HCT116 (cell line): ENCODE results near the gene SIGMAR1. TPM values are rescaled to one million over a fixed set of nuclear protein-coding genes. Genes with fewer than 3 reads are reported as not detected.

Experiments used
- ATAC-seq: fragments of 200-7000 bp; cut with Tn5 transposase; 2 replicates; pipeline ENCODE4 v1.9.1; 2020; ENCODE audit warnings: mild to moderate bottlenecking, moderate library complexity
- BruUV-seq: library from RNA; stranded (reverse); fragments of 400-500 nt; replicated peaks from 2 replicates; lab custom pipeline; 2021; lab: Mats Ljungman, UMichigan
- CTCF ChIA-PET: fragments of 300-600 bp; sonication (Branson Sonifier 250); formaldehyde crosslinking; loops from one replicate; lab custom pipeline; 2021; ENCODE audit warnings: antibody characterized with exemption; lab: Charles Lee
- POLR2A ChIA-PET: fragments of 300-600, 350-600 bp; sonication (Branson Sonifier 250); formaldehyde crosslinking; loops from one replicate; lab custom pipeline; 2021; ENCODE audit warnings: antibody characterized with exemption; lab: Charles Lee
- RAD21 ChIA-PET, 2 experiments: fragments of 300-600 bp; sonication (Branson Sonifier 250); formaldehyde crosslinking; loops; one replicate each; lab custom pipeline; 2023; ENCODE audit warnings: low total read pairs in 2 of 2; ENCODE audit not compliant: uncharacterized antibody in 2 of 2, unreplicated experiment in 2 of 2, low non-redundant PET in 1 of 2; lab: Charles Lee
- DNase-seq: peaks from one replicate; pipeline ENCODE4 v3.0.0-alpha.2; 2010; ENCODE audit warnings: low read depth, low spot score
- H2AFZ ChIP-seq: fragments of 200-600 bp; shearing (Covaris generic), sonication (generic); 2 replicates; pipeline ENCODE4 v1.6.1; 2017; ENCODE audit warnings: low read depth, mixed run types, mixed read lengths, antibody characterized with exemption, low read length; ENCODE audit not compliant: poor library complexity, severe bottlenecking
- H3K27ac ChIP-seq: 2 replicates; pipeline ENCODE4 v1.5.1; 2012; ENCODE audit warnings: low read depth, low read length
- H3K27me3 ChIP-seq: fragments of 200-600 bp; sonication (generic); 2 replicates; pipeline ENCODE4 v1.6.1; 2016; ENCODE audit warnings: mixed run types, low read length, mixed read lengths; ENCODE audit not compliant: insufficient read depth
- H3K36me3 ChIP-seq, 2 experiments: fragments of 200-500 bp in 1 of 2; fragments of 200-600 bp in 1 of 2; sonication (Bioruptor generic) in 1 of 2; sonication (generic) in 1 of 2; 2 replicates each; pipeline versions ENCODE4 v1.5.1 to v1.6.1; 2014 to 2016; ENCODE audit warnings: low read length in 2 of 2, inconsistent platforms in 1 of 2, mixed read lengths in 1 of 2, mixed run types in 1 of 2; ENCODE audit not compliant: insufficient read depth in 2 of 2, control insufficient read depth in 1 of 2
- H3K4me1 ChIP-seq, 2 experiments: fragments of 200-600 bp in 1 of 2; sonication (generic) in 1 of 2; 2 replicates each; pipeline versions ENCODE4 v1.5.1 to v1.6.1; 2012 to 2017; ENCODE audit warnings: low read length in 2 of 2, inconsistent platforms in 1 of 2, mild to moderate bottlenecking in 1 of 2, mixed read lengths in 1 of 2, mixed run types in 1 of 2, moderate library complexity in 1 of 2; ENCODE audit not compliant: insufficient read depth in 2 of 2, control insufficient read depth in 1 of 2
- H3K4me2 ChIP-seq: fragments of 200-600 bp; sonication (generic); 2 replicates; pipeline ENCODE4 v1.6.1; 2017; ENCODE audit warnings: mixed run types, low read length, mixed read lengths
- H3K4me3 ChIP-seq, 2 experiments: fragments of 200-600 bp in 1 of 2; sonication (generic) in 1 of 2; replicated peaks in 1 of 2; 2 replicates each; pipeline ENCODE4 v1.5.1; 2011 to 2016; ENCODE audit warnings: low read length in 2 of 2, control low read depth in 1 of 2, low read depth in 1 of 2, mild to moderate bottlenecking in 1 of 2, mixed read lengths in 1 of 2, mixed run types in 1 of 2
- H3K79me2 ChIP-seq: fragments of 200-600 bp; sonication (generic); 2 replicates; pipeline ENCODE4 v1.6.1; 2017; ENCODE audit warnings: mild to moderate bottlenecking, mixed run types, low read length, moderate library complexity, mixed read lengths; ENCODE audit not compliant: insufficient read depth
- H3K9ac ChIP-seq: fragments of 200-600 bp; sonication (generic); 2 replicates; pipeline ENCODE4 v1.6.1; 2016; ENCODE audit warnings: low read length, mixed read lengths
- H3K9me2 ChIP-seq: fragments of 200-600 bp; sonication (generic), shearing (Covaris generic); 2 replicates; pipeline ENCODE4 v1.6.1; 2017; ENCODE audit warnings: mixed run types, mild to moderate bottlenecking, moderate library complexity; ENCODE audit not compliant: insufficient read depth
- H3K9me3 ChIP-seq, 2 experiments: fragments of 200-500 bp in 1 of 2; fragments of 200-600 bp in 1 of 2; sonication (Bioruptor generic) in 1 of 2; sonication (generic) in 1 of 2; 2 replicates each; pipeline ENCODE4 v1.6.1; 2014 to 2017; ENCODE audit warnings: low read length in 2 of 2, mixed read lengths in 2 of 2, inconsistent platforms in 1 of 2, low read depth in 1 of 2, mild to moderate bottlenecking in 1 of 2, mixed run types in 1 of 2, moderate library complexity in 1 of 2; ENCODE audit not compliant: control insufficient read depth in 1 of 2, insufficient read depth in 1 of 2
- H4K20me1 ChIP-seq: fragments of 200-600 bp; sonication (generic), shearing (Covaris generic); 2 replicates; pipeline ENCODE4 v1.6.1; 2017; ENCODE audit warnings: mixed run types, mild to moderate bottlenecking, moderate library complexity; ENCODE audit not compliant: insufficient read depth
- EGR1 ChIP-seq: IDR thresholded peaks from 2 replicates; pipeline ENCODE4 v1.6.1; 2012; ENCODE audit warnings: low read depth
- ELF1 ChIP-seq: IDR thresholded peaks from 2 replicates; pipeline ENCODE4 v1.6.1; 2012; ENCODE audit warnings: low read depth, borderline replicate concordance
- EZH2phosphoT487 ChIP-seq: fragments of 200-600 bp; IDR thresholded peaks from 2 replicates; pipeline ENCODE4 v1.6.1; 2018; ENCODE audit warnings: antibody characterized with exemption, borderline replicate concordance
- FOSL1 ChIP-seq: IDR thresholded peaks from 2 replicates; pipeline ENCODE4 v1.6.1; 2012; ENCODE audit warnings: low read depth
- MAX ChIP-seq: IDR thresholded peaks from 2 replicates; pipeline ENCODE4 v1.6.1; 2012
- SIN3A ChIP-seq: IDR thresholded peaks from 2 replicates; pipeline ENCODE4 v1.6.1; 2012; ENCODE audit warnings: low read depth
- SRF ChIP-seq: IDR thresholded peaks from 2 replicates; pipeline ENCODE4 v1.6.1; 2012; ENCODE audit warnings: low read depth
- TCF7L2 ChIP-seq: IDR thresholded peaks from 2 replicates; pipeline ENCODE4 v1.7.0; 2011; ENCODE audit warnings: borderline replicate concordance, inconsistent platforms; ENCODE audit not compliant: insufficient read depth, insufficient read length; ENCODE audit errors: extremely low read depth
- YY1 ChIP-seq: IDR thresholded peaks from 2 replicates; pipeline ENCODE4 v1.6.1; 2011; ENCODE audit warnings: low read length, low read depth, moderate library complexity, mild to moderate bottlenecking; ENCODE audit not compliant: insufficient replicate concordance; ENCODE audit errors: extremely low read depth
- ZBTB33 ChIP-seq: IDR thresholded peaks from 2 replicates; pipeline ENCODE4 v1.6.1; 2011; ENCODE audit warnings: mild to moderate bottlenecking, low read length, moderate library complexity; ENCODE audit not compliant: insufficient replicate concordance; ENCODE audit errors: extremely low read depth
- ZFX ChIP-seq: fragments of 450-650 bp; IDR thresholded peaks from 2 replicates; pipeline ENCODE4 v1.6.1; 2017
- ZNF274 ChIP-seq: fragments of 200-500 bp; sonication (Bioruptor generic); IDR thresholded peaks from 2 replicates; pipeline ENCODE4 v1.6.1; 2014; ENCODE audit warnings: mild to moderate bottlenecking, low read depth, low read length, inconsistent platforms
- intact Hi-C: fragments of 100-400 bp; cut with micrococcal nuclease; formaldehyde crosslinking; loops from 2 replicates; pipeline ENCODE4 v1.10.0; 2022
- total RNA-seq: library from RNA; stranded (reverse); gene quantifications from one replicate; pipeline ENCODE4 v1.2.1, GENCODE V29; 2021; ENCODE audit not compliant: unreplicated experiment

Gene SIGMAR1
- total RNA-seq, 1 experiment from 2014 or later: 109 TPM

GRCh38 chr9:34601937-34602573, 35.5 kb downstream of the SIGMAR1 start:
- POLR2A ChIA-PET: no interaction called here
- intact Hi-C loops: loop anchor here (2.0 to 10.0 kb wide), 3 partner anchors 53 to 347 kb away; no protein-coding TSS in a partner anchor
- CTCF ChIA-PET: interaction anchor here (1.0 kb wide), 2 partner anchors 10 kb away, joined by 3 to 4 read pairs; partner anchors contain the start of gene RPP25L
- Histone ChIP-seq H2AFZ (no peak overlapping the region), H3K9ac (no peak overlapping the region), H3K9me2 (no peaks in the 10 kb centered on the region), H3K27me3 (no peaks in the 10 kb centered on the region), H3K4me3 (no peak overlapping the region), H3K36me3 (no peaks in the 10 kb centered on the region), H4K20me1 (no peaks in the 10 kb centered on the region), H3K9me3 (no peaks in the 10 kb centered on the region), H3K4me1 (peaks cover 0 to 4% of the 10 kb centered on the region in 2 experiments; a peak in 1 of 4 replicates), H3K27ac (no peak overlapping the region), H3K4me2 (no peak overlapping the region), H3K79me2 (no peaks in the 10 kb centered on the region)
- no TSS peak for BruUV-seq
- ATAC-seq: no peak
- no peak for TF ChIP-seq MAX
- TF ChIP-seq SRF: no peak
- TF ChIP-seq SIN3A: no peak
- no peak for TF ChIP-seq EGR1
- TF ChIP-seq ZBTB33: no peak
- TF ChIP-seq YY1: no peak
- TF ChIP-seq TCF7L2: no peak
- no peak for TF ChIP-seq FOSL1
- TF ChIP-seq ZNF274: no peak
- TF ChIP-seq ZFX: no peak
- no peak for TF ChIP-seq ELF1
- no peak for TF ChIP-seq EZH2phosphoT487
- DNase-seq: no peak
- RAD21 ChIA-PET: interaction anchor here in 1 of 2 experiments (0.6 kb wide), 1 partner anchor 213 kb away, joined by 6 read pairs; no protein-coding TSS in a partner anchor
